OCI-LY3 (cell line): ENCODE data around the gene HYLS1.

Experiments
- CTCF ChIP-seq: fragments of 200-600, 300-600 bp; sonication (generic); IDR thresholded peaks from 2 replicates; pipeline ENCODE4 v1.5.1; 2014; ENCODE audit warnings: antibody characterized with exemption, low read length, low read depth
- EZH2phosphoT487 ChIP-seq: fragments of 200-600 bp; shearing (Covaris generic); IDR thresholded peaks from 2 replicates; pipeline ENCODE4 v1.6.1; 2018; ENCODE audit warnings: antibody characterized with exemption, mixed run types, low read depth

GRCh38 chr11:125931116-125931515, 43.6 kb downstream of the HYLS1 start:
- TF ChIP-seq EZH2phosphoT487 (no peak), CTCF (no peak)
